HG03196 (cell line): ENCODE measurements around the gene GULP1.
"Not testable (repeated sequence)": the region's sequence is repeated elsewhere in the genome, so short reads cannot be mapped to it uniquely, and the experiment has no call there.

ENCODE experiments used
- ATAC-seq: cut with Tn5 transposase; IDR thresholded peaks from one replicate; pipeline ENCODE4 v1.9.1; 2021; ENCODE audit not compliant: unreplicated experiment

The GULP1 gene

GRCh38 chr2:188292348-188293239 is 920 bp downstream of the GULP1 start:
- ATAC-seq, result no peak

GRCh38 chr2:188293601-188294351 is 2.1 kb downstream of the GULP1 start:
- no peak for ATAC-seq

- ATAC-seq, result no peak
Observed at GRCh38 chr2:188294352-188294926, 2.8 kb downstream of the GULP1 start.

DNA sequence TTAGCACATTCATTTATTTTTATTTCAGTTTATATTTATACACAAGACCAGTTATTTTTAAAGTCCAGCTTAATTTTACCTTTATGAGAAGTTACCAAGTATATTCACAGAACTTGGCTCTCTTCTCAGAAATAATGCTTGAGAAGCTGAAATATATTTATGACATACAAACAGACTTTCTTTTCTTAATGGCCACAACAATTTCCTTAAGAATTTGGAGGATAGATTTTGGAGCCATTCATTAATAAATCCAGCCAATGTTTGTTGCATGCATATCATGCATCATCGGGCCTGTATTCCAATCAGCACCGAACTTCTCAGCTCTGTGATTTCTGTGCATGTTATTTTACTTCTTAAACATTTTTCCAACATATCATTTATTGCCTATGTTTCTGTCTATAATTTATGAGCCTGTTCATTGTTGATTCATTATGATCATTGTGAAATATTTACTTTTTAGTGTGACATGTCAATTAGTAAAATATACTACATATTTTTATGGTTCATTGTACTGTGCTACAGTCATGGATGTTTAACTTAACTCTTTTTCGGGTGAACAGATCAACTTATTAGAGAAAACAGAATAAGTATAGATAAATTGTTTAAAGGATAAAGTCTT is 3.5 kb downstream of the GULP1 start:
- ATAC-seq, result no peak

- ATAC-seq, result no peak
Observed at GRCh38 chr2:188297978-188298377, 6.3 kb downstream of the GULP1 start.

DNA sequence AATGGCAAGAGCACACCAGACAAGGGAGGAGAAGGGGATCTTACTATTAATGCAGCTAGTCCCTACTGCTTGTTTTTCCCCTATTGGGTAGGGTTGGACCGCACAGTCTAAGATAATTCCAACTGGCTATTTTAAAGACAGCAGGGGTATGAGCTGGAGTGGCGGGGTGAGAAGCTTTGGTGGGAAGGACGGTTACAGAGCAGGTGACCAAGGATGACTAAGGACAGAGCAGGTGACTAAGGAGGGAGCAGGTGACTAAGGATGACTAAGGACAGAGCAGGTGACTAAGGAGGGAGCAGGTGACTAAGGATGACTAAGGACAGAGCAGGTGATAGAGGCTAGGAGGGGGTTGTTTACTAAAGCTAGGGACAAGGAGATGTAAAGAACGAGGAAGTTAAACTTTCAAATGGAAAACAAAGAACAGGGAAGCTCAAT is 7.3 kb downstream of the GULP1 start:
- ATAC-seq, result not testable (repeated sequence)

- ATAC-seq, result no peak
Observed at GRCh38 chr2:188303363-188304031, 11.8 kb downstream of the GULP1 start.

- no peak for ATAC-seq
Observed at GRCh38 chr2:188305271-188305670, 13.6 kb downstream of the GULP1 start.

- no peak for ATAC-seq
Observed at GRCh38 chr2:188306271-188306670, 14.6 kb downstream of the GULP1 start.

DNA sequence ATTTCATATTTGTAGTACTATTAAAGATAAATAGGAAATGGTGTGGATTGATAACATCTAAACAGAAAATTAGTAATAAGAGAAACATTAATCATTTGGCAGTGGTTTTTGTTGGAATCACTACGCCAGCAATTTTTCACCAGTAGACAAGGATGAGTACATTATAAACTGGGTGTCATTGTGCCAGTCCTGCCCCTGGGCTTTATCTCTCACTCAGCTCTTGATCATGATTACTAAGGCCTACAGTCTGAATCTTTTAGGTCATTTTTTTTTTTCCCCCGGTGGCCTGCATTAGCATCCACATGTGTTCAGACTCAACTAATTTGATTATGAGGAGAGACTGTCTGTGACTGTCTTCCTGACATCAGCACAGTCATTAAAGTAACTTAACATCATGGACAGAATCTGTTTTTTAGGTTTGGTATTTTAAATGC is 16.2 kb downstream of the GULP1 start:
- no peak for ATAC-seq

- no peak for ATAC-seq
Observed at GRCh38 chr2:188308483-188308882, 16.8 kb downstream of the GULP1 start.

DNA sequence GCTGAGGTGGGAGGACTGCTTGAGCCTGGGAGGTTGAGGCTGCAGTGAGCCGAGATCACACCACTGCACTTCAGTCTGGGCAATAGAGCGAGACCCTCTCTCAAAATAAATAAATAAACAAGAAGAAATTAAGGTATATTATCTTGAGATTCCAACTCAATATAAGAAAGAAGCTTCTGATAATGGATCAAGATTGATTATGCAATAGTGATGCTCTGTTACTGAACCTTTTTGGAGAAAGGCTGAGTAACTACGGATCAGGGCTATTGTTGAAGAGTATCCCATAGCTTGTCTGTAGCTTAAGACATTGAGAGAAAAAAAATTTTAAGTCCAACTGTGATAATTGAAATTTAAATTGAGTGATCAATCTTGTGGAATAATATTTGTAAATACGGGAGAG is 17.7 kb downstream of the GULP1 start:
- ATAC-seq, result no peak

DNA sequence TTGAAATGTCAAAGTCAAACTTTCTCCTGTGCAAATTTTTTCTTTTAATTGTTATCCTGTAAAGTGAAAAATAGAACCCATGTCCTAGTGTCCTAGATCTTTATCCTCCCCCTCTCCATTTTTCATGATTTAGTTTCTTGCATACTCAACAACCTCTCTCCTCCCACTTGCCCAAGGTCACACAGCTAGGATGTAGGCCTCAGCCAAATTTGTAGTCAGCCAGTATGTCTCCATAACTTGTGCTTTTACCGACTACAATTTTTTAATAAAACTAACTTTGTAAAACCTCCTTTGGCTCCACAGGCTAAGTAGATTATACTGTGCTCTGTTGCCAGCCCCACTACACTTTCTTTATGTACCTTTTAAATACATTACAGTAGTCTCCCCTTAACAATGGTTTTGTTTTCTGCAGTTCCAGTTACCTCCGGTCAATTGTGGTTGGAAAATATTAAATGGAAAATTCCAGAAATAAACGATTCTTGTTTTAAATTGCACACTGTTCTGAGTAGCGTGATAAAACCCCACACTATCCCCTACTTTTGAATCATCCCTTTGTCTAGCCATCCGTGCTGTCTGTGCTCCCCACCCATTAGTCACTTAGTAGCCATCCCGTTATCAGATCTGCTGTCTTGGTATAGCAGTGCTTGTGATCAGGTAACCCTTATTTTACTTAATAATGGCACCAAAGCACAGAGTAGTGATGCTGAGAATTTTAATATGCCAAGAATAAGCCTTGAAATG is 22.8 kb downstream of the GULP1 start:
- ATAC-seq, result no peak

GRCh38 chr2:188315750-188316149 is 24.1 kb downstream of the GULP1 start:
- no peak for ATAC-seq

DNA sequence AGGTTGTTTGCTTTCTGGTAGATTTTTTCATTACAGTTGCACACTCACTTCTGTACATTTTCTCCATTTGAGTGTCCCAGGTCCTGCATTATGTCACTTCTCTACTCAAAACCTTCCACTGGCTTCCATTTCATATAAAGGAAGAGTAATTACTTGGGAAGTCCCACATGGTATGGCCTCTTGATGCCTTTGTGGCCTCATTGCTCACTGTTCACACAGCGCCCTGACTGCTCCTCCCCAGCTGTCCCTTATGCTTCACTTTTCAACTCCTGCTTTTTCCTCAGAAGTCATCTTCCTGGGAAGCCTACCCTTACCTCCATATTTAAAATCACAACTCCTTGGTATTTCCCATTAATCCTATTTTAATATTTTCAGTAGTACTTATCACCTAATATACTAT is 24.7 kb downstream of the GULP1 start:
- no peak for ATAC-seq

- no peak for ATAC-seq
Observed at GRCh38 chr2:188316791-188317423, 25.2 kb downstream of the GULP1 start.

DNA sequence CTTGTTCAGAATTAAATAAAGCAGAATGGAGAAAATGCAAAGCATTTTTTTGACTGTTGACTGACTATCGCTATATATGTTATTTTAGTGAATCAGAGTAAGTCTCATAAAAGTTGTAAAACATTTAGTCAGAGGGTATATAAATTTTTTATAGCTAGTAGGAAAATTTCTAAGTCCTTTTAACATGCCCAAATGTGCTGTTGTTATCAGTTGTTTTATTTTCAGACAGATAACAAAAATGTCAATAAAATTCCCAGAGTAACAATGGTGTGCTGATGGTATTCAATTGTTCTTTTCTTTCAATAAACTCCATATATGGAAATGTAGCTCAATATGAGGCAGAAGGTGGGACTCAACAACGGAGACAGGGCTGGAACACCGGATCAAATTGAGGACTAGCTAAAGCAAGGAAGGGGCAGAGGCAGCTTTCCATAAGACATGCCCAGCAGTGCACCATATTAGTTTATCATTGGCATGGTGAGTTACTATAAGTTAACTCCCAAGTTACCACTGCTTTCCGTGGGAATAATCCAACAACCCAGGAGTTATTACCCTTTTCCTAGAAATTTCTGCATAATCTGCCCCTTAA is 26.6 kb downstream of the GULP1 start:
- no peak for ATAC-seq

DNA sequence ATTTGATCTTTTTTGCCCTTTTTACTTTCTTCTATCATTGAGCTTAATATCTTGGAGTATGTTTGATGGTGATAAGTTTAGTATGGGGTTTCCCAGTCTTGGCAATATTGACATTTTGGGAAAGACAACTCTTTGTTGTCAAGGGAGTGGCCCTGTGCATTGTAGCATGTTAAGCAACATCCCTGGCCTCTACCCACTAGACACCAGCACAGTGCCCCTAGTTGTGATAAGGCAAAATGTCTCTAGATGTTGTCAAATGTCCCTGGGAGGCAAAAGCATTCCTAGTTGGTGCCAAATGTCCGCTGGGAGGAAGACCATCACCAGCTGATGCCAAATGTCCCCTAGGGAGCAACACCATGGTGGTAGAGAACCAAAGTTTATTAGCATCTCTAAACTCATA is 28.2 kb downstream of the GULP1 start:
- ATAC-seq, result no peak

DNA sequence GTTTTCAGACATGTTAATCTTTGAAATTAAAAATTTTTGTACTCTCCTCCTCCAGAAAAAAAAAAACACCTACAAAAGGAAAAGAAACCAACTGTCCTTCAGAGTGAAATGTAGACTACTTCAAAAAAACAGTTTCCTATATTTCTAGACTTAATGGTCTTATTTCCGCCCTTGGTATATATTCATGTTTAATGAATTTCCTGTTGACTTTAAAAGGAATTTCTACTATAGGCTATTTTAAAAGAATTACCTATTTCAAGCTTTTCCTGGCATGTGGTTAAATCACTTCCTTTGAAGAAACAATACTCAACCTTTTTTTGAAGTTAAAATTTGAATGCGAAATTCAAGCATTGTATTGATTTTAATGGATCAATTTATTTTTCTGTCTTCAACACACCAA is 29.2 kb downstream of the GULP1 start:
- ATAC-seq, result no peak
